Karpas-422 (cell line): ENCODE data around the gene CLIP4. TPM values are rescaled to one million over a fixed set of nuclear protein-coding genes. Genes with fewer than 3 reads are reported as not detected.
A peak's percentile ranks its signal among the peaks of the same experiment; 100 is the strongest.

ENCODE experiments used
- DNase-seq: peaks from one replicate; pipeline ENCODE4 v3.0.0-alpha.2; 2015
- H2AFZ ChIP-seq: fragments of 200-600 bp; sonication (generic); 2 replicates; pipeline ENCODE4 v1.6.1; 2014; ENCODE audit warnings: antibody characterized with exemption, low read length, mixed read lengths
- H3K27ac ChIP-seq: fragments of 200-600 bp; sonication (generic); 2 replicates; pipeline ENCODE4 v1.5.1; 2014; ENCODE audit warnings: mild to moderate bottlenecking, low read length, moderate library complexity
- H3K27me3 ChIP-seq: fragments of 200-600 bp; sonication (generic); 2 replicates; pipeline ENCODE4 v1.6.1; 2014; ENCODE audit warnings: low read length, mixed read lengths
- H3K36me3 ChIP-seq: fragments of 200-600 bp; sonication (generic); 2 replicates; pipeline ENCODE4 v1.6.1; 2014; ENCODE audit warnings: low read length, mixed read lengths; ENCODE audit not compliant: insufficient read depth
- H3K4me1 ChIP-seq: fragments of 200-600 bp; sonication (generic); 2 replicates; pipeline ENCODE4 v1.6.1; 2014; ENCODE audit warnings: mild to moderate bottlenecking, low read length, mixed read lengths
- H3K4me2 ChIP-seq: fragments of 200-600 bp; sonication (generic); 2 replicates; pipeline ENCODE4 v1.6.1; 2014; ENCODE audit warnings: low read length, low read depth, mild to moderate bottlenecking; ENCODE audit not compliant: poor library complexity, severe bottlenecking
- H3K4me3 ChIP-seq: fragments of 200-600 bp; sonication (generic); 2 replicates; pipeline ENCODE4 v1.5.1; 2014; ENCODE audit warnings: mild to moderate bottlenecking, antibody characterized with exemption, low read length, mixed read lengths
- H3K79me2 ChIP-seq: fragments of 200-600 bp; sonication (generic); 2 replicates; pipeline ENCODE4 v1.6.1; 2014; ENCODE audit warnings: mild to moderate bottlenecking, low read length, mixed read lengths
- H3K9ac ChIP-seq: fragments of 200-600 bp; sonication (generic); 2 replicates; pipeline ENCODE4 v1.6.0; 2014; ENCODE audit warnings: low read length
- H3K9me2 ChIP-seq: fragments of 200-600 bp; sonication (generic), shearing (Covaris generic); replicated peaks from 2 replicates; pipeline ENCODE4 v1.6.0; 2014; ENCODE audit warnings: mild to moderate bottlenecking, low read length, moderate library complexity; ENCODE audit not compliant: insufficient read depth
- H3K9me3 ChIP-seq: fragments of 300-700, 200-600 bp; sonication (generic); 2 replicates; pipeline ENCODE4 v1.6.1; 2014; ENCODE audit warnings: low read length, mixed read lengths
- H4K20me1 ChIP-seq: fragments of 200-600 bp; sonication (generic); 2 replicates; pipeline ENCODE4 v1.6.1; 2014; ENCODE audit warnings: mild to moderate bottlenecking, antibody characterized with exemption, low read length, low read depth; ENCODE audit not compliant: insufficient read depth
- total RNA-seq: library from RNA; depleted of rRNA; stranded (reverse); fragments of >200 nt; shearing (Covaris generic); gene quantifications from 2 replicates; pipeline ENCODE4 v1.2.3, GENCODE V29; 2014; ENCODE audit warnings: low replicate concordance; rRNA removed

CLIP4 gene
- total RNA-seq, 1 experiment from 2014 or later = not detected

GRCh38 chr2:29235411-29235810, 120.2 kb downstream of the CLIP4 start:
- no peak for DNase-seq
- H2AFZ ChIP-seq = no peak overlapping the region
- H3K4me2 ChIP-seq = no peak overlapping the region
- H3K27ac ChIP-seq = no peak overlapping the region
- no peaks in the 10 kb centered on the region for H3K36me3 ChIP-seq
- no peak overlapping the region for H3K9ac ChIP-seq
- H3K4me3 ChIP-seq = no peak overlapping the region
- H3K27me3 ChIP-seq = no peaks in the 10 kb centered on the region
- H4K20me1 ChIP-seq = no peaks in the 10 kb centered on the region
- no peaks in the 10 kb centered on the region for H3K79me2 ChIP-seq
- H3K9me3 ChIP-seq = no peaks in the 10 kb centered on the region
- no peaks in the 10 kb centered on the region for H3K4me1 ChIP-seq
- no peaks in the 10 kb centered on the region for H3K9me2 ChIP-seq

- Histone ChIP-seq H3K27me3 (no peaks in the 10 kb centered on the region), H3K79me2 (no peaks in the 10 kb centered on the region), H4K20me1 (no peaks in the 10 kb centered on the region), H3K27ac (no peak overlapping the region), H2AFZ (no peak overlapping the region), H3K9me2 (no peaks in the 10 kb centered on the region), H3K9ac (no peak overlapping the region), H3K4me1 (no peaks in the 10 kb centered on the region), H3K4me3 (no peak overlapping the region), H3K36me3 (no peaks in the 10 kb centered on the region), H3K9me3 (no peaks in the 10 kb centered on the region), H3K4me2 (no peak overlapping the region)
- DNase-seq = no peak
These were observed 120.9 kb downstream of the CLIP4 start for GRCh38 chr2:29236074-29236473.

GRCh38 chr2:29238497-29238896, 123.3 kb downstream of the CLIP4 start:
- Histone ChIP-seq H3K27me3 (no peaks in the 10 kb centered on the region), H3K79me2 (no peaks in the 10 kb centered on the region), H3K9me2 (no peaks in the 10 kb centered on the region), H2AFZ (no peak overlapping the region), H3K4me2 (no peak overlapping the region), H3K9me3 (no peaks in the 10 kb centered on the region), H3K4me3 (no peak overlapping the region), H3K9ac (no peak overlapping the region), H3K36me3 (no peaks in the 10 kb centered on the region), H4K20me1 (no peaks in the 10 kb centered on the region), H3K27ac (no peak overlapping the region), H3K4me1 (peaks cover 4% of the 10 kb centered on the region; the same call in 1 of the 2 replicates)
- peak; percentile 67 for DNase-seq

Other genes starting within 250 kb of the CLIP4 start
- gene TRMT61B, start 245.1 kb upstream of the CLIP4 start, total RNA-seq = 14.8 and 23.1 TPM in 2 replicates
- 65.3 and 77.0 TPM in 2 replicates for gene WDR43, start 220.7 kb upstream of the CLIP4 start, total RNA-seq
- not detected in 2 replicates for gene TOGARAM2, start 134.1 kb upstream of the CLIP4 start, total RNA-seq
- gene PCARE, start 40.9 kb upstream of the CLIP4 start, total RNA-seq = not detected in 2 replicates